H1 (cell line): ENCODE data around the gene GYPA. TPM values are rescaled to one million over a fixed set of nuclear protein-coding genes. Genes with fewer than 3 reads are reported as not detected.

Source experiments
- BACH1 ChIP-seq: IDR thresholded peaks from 2 replicates; pipeline ENCODE4 v1.6.1; 2012; ENCODE audit warnings: low read length, improper control_type of control experiment
- CHD2 ChIP-seq: IDR thresholded peaks from 2 replicates; pipeline ENCODE4 v1.6.1; 2012; ENCODE audit warnings: low read length, improper control_type of control experiment
- KDM1A ChIP-seq: fragments of 200-600, 300-600 bp; sonication (generic); IDR thresholded peaks from 2 replicates; pipeline ENCODE4 v1.7.1; 2016; ENCODE audit warnings: mild to moderate bottlenecking, low read length, borderline replicate concordance
- SAP30 ChIP-seq: fragments of 300-600 bp; sonication (generic); IDR thresholded peaks from 2 replicates; pipeline ENCODE4 v1.7.1; 2012; ENCODE audit warnings: low read length, moderate library complexity, mild to moderate bottlenecking, inconsistent platforms; ENCODE audit not compliant: insufficient read depth, insufficient replicate concordance
- SRF ChIP-seq: IDR thresholded peaks from 2 replicates; pipeline ENCODE4 v1.6.1; 2011; ENCODE audit warnings: mild to moderate bottlenecking, low read depth, low read length, moderate library complexity
- TAF1 ChIP-seq: IDR thresholded peaks from 2 replicates; pipeline ENCODE4 v1.6.1; 2011; ENCODE audit warnings: mild to moderate bottlenecking, low read depth, low read length
- polyA plus RNA-seq, 7 experiments: library from polyadenylated mRNA; depleted of rRNA in 3 of 7; stranded (reverse) in 5 of 7; unstranded in 2 of 7; fragments of >200 nt in 5 of 7; fragments of 200-250 nt in 2 of 7; gene quantifications; 1 replicate in 5 of 7; 2 replicates in 1 of 7; 4 replicates in 1 of 7; pipeline versions ENCODE4 v1.2.1 to v1.2.3, GENCODE V29; 2011 to 2013; ENCODE audit warnings: missing spikeins in 2 of 7, mixed read lengths in 2 of 7
- total RNA-seq: library from RNA; stranded (reverse); fragmentation: NEBNext Ultra II Directional; extraction: Animal tissue kit (Norgen Biotek cat#: 25700); gene quantifications from 2 replicates; pipeline ENCODE4 v1.2.1, GENCODE V29; 2021
- TF ChIP-seq, protein P1 (sequence below): fragments of 300-600 bp; sonication (generic); IDR thresholded peaks from 2 replicates; pipeline ENCODE4 v1.7.1; 2012; ENCODE audit warnings: low read length, moderate library complexity, mild to moderate bottlenecking, inconsistent platforms; ENCODE audit not compliant: insufficient replicate concordance
- TF ChIP-seq, protein P2 (sequence below): IDR thresholded peaks from 2 replicates; pipeline ENCODE4 v1.6.1; 2011; ENCODE audit warnings: low read length, improper control_type of control experiment
- TF ChIP-seq, protein P3 (sequence below): IDR thresholded peaks from 2 replicates; pipeline ENCODE4 v1.6.1; 2012; ENCODE audit warnings: low read length, inconsistent platforms

Gene GYPA
- total and polyA plus RNA-seq, 2 of the 8 experiments (the other 6 are each of a cell fraction or from before 2014, with no cell fraction given) = not detected

DNA sequence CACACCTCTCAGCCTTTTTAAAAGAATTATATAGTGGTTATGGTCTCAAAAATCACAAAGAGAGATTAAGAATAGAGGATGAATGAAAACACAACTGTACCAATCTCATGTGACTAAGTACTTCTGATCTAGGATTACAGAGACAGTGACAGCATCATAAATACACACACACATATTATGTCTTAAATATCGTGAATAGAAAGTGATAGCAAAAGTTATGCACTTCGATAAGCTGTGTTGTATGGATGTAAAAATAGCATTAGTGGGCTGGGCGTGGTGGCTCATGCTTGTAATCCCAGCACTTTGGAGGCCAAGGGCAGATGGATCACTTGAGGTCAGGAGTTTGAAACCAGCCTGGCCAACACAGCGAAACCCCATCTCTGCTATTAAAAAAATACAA is 25.0 kb downstream of the GYPA start (continued):
- TF ChIP-seq, protein P1, sequence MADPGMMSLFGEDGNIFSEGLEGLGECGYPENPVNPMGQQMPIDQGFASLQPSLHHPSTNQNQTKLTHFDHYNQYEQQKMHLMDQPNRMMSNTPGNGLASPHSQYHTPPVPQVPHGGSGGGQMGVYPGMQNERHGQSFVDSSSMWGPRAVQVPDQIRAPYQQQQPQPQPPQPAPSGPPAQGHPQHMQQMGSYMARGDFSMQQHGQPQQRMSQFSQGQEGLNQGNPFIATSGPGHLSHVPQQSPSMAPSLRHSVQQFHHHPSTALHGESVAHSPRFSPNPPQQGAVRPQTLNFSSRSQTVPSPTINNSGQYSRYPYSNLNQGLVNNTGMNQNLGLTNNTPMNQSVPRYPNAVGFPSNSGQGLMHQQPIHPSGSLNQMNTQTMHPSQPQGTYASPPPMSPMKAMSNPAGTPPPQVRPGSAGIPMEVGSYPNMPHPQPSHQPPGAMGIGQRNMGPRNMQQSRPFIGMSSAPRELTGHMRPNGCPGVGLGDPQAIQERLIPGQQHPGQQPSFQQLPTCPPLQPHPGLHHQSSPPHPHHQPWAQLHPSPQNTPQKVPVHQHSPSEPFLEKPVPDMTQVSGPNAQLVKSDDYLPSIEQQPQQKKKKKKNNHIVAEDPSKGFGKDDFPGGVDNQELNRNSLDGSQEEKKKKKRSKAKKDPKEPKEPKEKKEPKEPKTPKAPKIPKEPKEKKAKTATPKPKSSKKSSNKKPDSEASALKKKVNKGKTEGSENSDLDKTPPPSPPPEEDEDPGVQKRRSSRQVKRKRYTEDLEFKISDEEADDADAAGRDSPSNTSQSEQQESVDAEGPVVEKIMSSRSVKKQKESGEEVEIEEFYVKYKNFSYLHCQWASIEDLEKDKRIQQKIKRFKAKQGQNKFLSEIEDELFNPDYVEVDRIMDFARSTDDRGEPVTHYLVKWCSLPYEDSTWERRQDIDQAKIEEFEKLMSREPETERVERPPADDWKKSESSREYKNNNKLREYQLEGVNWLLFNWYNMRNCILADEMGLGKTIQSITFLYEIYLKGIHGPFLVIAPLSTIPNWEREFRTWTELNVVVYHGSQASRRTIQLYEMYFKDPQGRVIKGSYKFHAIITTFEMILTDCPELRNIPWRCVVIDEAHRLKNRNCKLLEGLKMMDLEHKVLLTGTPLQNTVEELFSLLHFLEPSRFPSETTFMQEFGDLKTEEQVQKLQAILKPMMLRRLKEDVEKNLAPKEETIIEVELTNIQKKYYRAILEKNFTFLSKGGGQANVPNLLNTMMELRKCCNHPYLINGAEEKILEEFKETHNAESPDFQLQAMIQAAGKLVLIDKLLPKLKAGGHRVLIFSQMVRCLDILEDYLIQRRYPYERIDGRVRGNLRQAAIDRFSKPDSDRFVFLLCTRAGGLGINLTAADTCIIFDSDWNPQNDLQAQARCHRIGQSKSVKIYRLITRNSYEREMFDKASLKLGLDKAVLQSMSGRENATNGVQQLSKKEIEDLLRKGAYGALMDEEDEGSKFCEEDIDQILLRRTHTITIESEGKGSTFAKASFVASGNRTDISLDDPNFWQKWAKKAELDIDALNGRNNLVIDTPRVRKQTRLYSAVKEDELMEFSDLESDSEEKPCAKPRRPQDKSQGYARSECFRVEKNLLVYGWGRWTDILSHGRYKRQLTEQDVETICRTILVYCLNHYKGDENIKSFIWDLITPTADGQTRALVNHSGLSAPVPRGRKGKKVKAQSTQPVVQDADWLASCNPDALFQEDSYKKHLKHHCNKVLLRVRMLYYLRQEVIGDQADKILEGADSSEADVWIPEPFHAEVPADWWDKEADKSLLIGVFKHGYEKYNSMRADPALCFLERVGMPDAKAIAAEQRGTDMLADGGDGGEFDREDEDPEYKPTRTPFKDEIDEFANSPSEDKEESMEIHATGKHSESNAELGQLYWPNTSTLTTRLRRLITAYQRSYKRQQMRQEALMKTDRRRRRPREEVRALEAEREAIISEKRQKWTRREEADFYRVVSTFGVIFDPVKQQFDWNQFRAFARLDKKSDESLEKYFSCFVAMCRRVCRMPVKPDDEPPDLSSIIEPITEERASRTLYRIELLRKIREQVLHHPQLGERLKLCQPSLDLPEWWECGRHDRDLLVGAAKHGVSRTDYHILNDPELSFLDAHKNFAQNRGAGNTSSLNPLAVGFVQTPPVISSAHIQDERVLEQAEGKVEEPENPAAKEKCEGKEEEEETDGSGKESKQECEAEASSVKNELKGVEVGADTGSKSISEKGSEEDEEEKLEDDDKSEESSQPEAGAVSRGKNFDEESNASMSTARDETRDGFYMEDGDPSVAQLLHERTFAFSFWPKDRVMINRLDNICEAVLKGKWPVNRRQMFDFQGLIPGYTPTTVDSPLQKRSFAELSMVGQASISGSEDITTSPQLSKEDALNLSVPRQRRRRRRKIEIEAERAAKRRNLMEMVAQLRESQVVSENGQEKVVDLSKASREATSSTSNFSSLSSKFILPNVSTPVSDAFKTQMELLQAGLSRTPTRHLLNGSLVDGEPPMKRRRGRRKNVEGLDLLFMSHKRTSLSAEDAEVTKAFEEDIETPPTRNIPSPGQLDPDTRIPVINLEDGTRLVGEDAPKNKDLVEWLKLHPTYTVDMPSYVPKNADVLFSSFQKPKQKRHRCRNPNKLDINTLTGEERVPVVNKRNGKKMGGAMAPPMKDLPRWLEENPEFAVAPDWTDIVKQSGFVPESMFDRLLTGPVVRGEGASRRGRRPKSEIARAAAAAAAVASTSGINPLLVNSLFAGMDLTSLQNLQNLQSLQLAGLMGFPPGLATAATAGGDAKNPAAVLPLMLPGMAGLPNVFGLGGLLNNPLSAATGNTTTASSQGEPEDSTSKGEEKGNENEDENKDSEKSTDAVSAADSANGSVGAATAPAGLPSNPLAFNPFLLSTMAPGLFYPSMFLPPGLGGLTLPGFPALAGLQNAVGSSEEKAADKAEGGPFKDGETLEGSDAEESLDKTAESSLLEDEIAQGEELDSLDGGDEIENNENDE = no peak
- no peak for TF ChIP-seq SRF
- TF ChIP-seq, protein P2, sequence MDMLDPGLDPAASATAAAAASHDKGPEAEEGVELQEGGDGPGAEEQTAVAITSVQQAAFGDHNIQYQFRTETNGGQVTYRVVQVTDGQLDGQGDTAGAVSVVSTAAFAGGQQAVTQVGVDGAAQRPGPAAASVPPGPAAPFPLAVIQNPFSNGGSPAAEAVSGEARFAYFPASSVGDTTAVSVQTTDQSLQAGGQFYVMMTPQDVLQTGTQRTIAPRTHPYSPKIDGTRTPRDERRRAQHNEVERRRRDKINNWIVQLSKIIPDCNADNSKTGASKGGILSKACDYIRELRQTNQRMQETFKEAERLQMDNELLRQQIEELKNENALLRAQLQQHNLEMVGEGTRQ = no peak
- no peak for TF ChIP-seq BACH1
- TF ChIP-seq CHD2 = no peak
- no peak for TF ChIP-seq SAP30
- TF ChIP-seq, protein P3, sequence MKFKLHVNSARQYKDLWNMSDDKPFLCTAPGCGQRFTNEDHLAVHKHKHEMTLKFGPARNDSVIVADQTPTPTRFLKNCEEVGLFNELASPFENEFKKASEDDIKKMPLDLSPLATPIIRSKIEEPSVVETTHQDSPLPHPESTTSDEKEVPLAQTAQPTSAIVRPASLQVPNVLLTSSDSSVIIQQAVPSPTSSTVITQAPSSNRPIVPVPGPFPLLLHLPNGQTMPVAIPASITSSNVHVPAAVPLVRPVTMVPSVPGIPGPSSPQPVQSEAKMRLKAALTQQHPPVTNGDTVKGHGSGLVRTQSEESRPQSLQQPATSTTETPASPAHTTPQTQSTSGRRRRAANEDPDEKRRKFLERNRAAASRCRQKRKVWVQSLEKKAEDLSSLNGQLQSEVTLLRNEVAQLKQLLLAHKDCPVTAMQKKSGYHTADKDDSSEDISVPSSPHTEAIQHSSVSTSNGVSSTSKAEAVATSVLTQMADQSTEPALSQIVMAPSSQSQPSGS = no peak
- TF ChIP-seq KDM1A = no peak
- TF ChIP-seq TAF1 = no peak
